Measurements from ENCODE around the gene LRMDA. TPM values are rescaled to one million over a fixed set of nuclear protein-coding genes. Genes with fewer than 3 reads are reported as not detected.

Gene LRMDA
- total RNA-seq, 1 donor from 2014 or later: 0.19 TPM

DNA sequence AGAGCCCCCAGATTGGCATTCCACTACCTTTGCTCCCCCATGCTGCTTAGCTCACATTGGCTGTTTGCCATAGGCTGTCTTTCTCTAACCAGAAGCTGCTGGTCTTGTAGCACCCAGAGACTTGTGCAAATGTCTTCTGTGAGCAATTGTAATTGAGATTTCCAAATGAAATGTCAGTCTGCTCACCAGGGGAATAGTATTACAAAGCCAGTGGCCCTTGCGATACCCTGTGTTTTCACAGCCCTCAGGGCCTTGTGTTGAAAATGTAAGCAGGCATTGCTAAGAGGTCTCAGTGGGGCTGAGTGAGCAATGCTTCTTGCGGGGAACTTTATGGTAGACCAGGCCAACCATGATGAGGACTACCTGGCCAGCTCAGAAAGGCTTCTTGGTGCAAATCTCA is 746.5 kb downstream of the LRMDA start:
- no peak for DNase-seq (ENCODE audit: extremely low spot score, unreplicated experiment)
- Mint-ChIP-seq H3K4me1 (ENCODE audit: unreplicated experiment) (peaks cover 41% of the 10 kb centered on the region), H3K27me3 (ENCODE audit: unreplicated experiment) (peaks cover 7% of the 10 kb centered on the region), H3K9me3 (ENCODE audit: unreplicated experiment) (no peaks in the 10 kb centered on the region), H3K36me3 (ENCODE audit: unreplicated experiment) (no peaks in the 10 kb centered on the region), H3K27ac (ENCODE audit: unreplicated experiment) (peak overlapping the region; percentile 73), H3K4me3 (ENCODE audit: unreplicated experiment) (no peak overlapping the region)
- TF ChIP-seq, protein P1, sequence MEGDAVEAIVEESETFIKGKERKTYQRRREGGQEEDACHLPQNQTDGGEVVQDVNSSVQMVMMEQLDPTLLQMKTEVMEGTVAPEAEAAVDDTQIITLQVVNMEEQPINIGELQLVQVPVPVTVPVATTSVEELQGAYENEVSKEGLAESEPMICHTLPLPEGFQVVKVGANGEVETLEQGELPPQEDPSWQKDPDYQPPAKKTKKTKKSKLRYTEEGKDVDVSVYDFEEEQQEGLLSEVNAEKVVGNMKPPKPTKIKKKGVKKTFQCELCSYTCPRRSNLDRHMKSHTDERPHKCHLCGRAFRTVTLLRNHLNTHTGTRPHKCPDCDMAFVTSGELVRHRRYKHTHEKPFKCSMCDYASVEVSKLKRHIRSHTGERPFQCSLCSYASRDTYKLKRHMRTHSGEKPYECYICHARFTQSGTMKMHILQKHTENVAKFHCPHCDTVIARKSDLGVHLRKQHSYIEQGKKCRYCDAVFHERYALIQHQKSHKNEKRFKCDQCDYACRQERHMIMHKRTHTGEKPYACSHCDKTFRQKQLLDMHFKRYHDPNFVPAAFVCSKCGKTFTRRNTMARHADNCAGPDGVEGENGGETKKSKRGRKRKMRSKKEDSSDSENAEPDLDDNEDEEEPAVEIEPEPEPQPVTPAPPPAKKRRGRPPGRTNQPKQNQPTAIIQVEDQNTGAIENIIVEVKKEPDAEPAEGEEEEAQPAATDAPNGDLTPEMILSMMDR (IDR thresholded peaks at IDR 0.05): no peak

GRCh38 chr10:76178532-76179292 is 747.3 kb downstream of the LRMDA start:
- H3K9me3 Mint-ChIP-seq (ENCODE audit: unreplicated experiment): no peaks in the 10 kb centered on the region
- H3K27ac Mint-ChIP-seq (ENCODE audit: unreplicated experiment): peak overlapping the region; percentile 59
- no peak for DNase-seq (ENCODE audit: extremely low spot score, unreplicated experiment)
- peaks cover 3% of the 10 kb centered on the region for H3K27me3 Mint-ChIP-seq (ENCODE audit: unreplicated experiment)
- peaks cover 46% of the 10 kb centered on the region for H3K4me1 Mint-ChIP-seq (ENCODE audit: unreplicated experiment)
- H3K4me3 Mint-ChIP-seq (ENCODE audit: unreplicated experiment): no peak overlapping the region
- TF ChIP-seq, protein P1 (IDR thresholded peaks at IDR 0.05): no peak
- no peaks in the 10 kb centered on the region for H3K36me3 Mint-ChIP-seq (ENCODE audit: unreplicated experiment)

- no peak for DNase-seq (ENCODE audit: extremely low spot score, unreplicated experiment)
- no peaks in the 10 kb centered on the region for H3K27me3 Mint-ChIP-seq (ENCODE audit: unreplicated experiment)
- H3K4me3 Mint-ChIP-seq (ENCODE audit: unreplicated experiment): no peak overlapping the region
- TF ChIP-seq, protein P1 (IDR thresholded peaks at IDR 0.05): no peak
- no peaks in the 10 kb centered on the region for H3K9me3 Mint-ChIP-seq (ENCODE audit: unreplicated experiment)
- H3K36me3 Mint-ChIP-seq (ENCODE audit: unreplicated experiment): no peaks in the 10 kb centered on the region
- H3K27ac Mint-ChIP-seq (ENCODE audit: unreplicated experiment): no peak overlapping the region
- H3K4me1 Mint-ChIP-seq (ENCODE audit: unreplicated experiment): peaks cover 53% of the 10 kb centered on the region
These were observed 748.4 kb downstream of the LRMDA start for GRCh38 chr10:76179806-76180205.

- Mint-ChIP-seq H3K27me3 (ENCODE audit: unreplicated experiment) (no peaks in the 10 kb centered on the region), H3K27ac (ENCODE audit: unreplicated experiment) (no peak overlapping the region), H3K36me3 (ENCODE audit: unreplicated experiment) (no peaks in the 10 kb centered on the region), H3K4me3 (ENCODE audit: unreplicated experiment) (no peak overlapping the region), H3K9me3 (ENCODE audit: unreplicated experiment) (no peaks in the 10 kb centered on the region), H3K4me1 (ENCODE audit: unreplicated experiment) (peaks cover 51% of the 10 kb centered on the region)
- DNase-seq (ENCODE audit: extremely low spot score, unreplicated experiment): no peak
- TF ChIP-seq, protein P1 (IDR thresholded peaks at IDR 0.05): no peak
These were observed 753.2 kb downstream of the LRMDA start for GRCh38 chr10:76184647-76185046.

- no peaks in the 10 kb centered on the region for H3K36me3 Mint-ChIP-seq (ENCODE audit: unreplicated experiment)
- H3K27ac Mint-ChIP-seq (ENCODE audit: unreplicated experiment): peak overlapping the region; percentile 80
- DNase-seq (ENCODE audit: extremely low spot score, unreplicated experiment): peak; percentile 19
- H3K4me3 Mint-ChIP-seq (ENCODE audit: unreplicated experiment): no peak overlapping the region
- H3K4me1 Mint-ChIP-seq (ENCODE audit: unreplicated experiment): peaks cover 57% of the 10 kb centered on the region
- TF ChIP-seq, protein P1 (IDR thresholded peaks at IDR 0.05): no peak
- no peaks in the 10 kb centered on the region for H3K9me3 Mint-ChIP-seq (ENCODE audit: unreplicated experiment)
- H3K27me3 Mint-ChIP-seq (ENCODE audit: unreplicated experiment): no peaks in the 10 kb centered on the region
These were observed 754.3 kb downstream of the LRMDA start for GRCh38 chr10:76185471-76186301.
